A673 (cell line): Measurements from ENCODE around the gene UBASH3A.

Source experiments
- CTCF ChIP-seq: fragments of 300-800, 200-600 bp; sonication (generic); conservative IDR thresholded peaks from 2 replicates; pipeline ENCODE4 v1.5.1; 2017; ENCODE audit warnings: low read depth, mild to moderate bottlenecking, antibody characterized with exemption, low read length, moderate library complexity, mixed read lengths
- EZH2 ChIP-seq: fragments of 200-600 bp; sonication (generic); IDR thresholded peaks from 2 replicates; pipeline ENCODE4 v1.6.1; 2017; ENCODE audit warnings: borderline replicate concordance, low read depth, mild to moderate bottlenecking, mixed read lengths, antibody characterized with exemption, low read length; ENCODE audit not compliant: poor library complexity, severe bottlenecking

GRCh38 chr21:42444745-42445059 is 41.0 kb downstream of the UBASH3A start:
- no peak for TF ChIP-seq CTCF
- TF ChIP-seq EZH2, result no peak
